Hematopoietic multipotent progenitor cell treated with erythropoietin and hydrocortisone succinate and interleukin-3 and kit ligand, for 15 days (in vitro differentiated cells): Measurements from ENCODE around the gene C11orf86.

Experiments used
- DNase-seq: peaks from one replicate; pipeline ENCODE4 v3.0.0-alpha.2; 2015; ENCODE audit warnings: low spot score

C11orf86 gene

GRCh38 chr11:67024966-67025365 is 49.9 kb downstream of the C11orf86 start:
- no peak for DNase-seq

- no peak for DNase-seq
Measured at GRCh38 chr11:67025750-67026149, 50.6 kb downstream of the C11orf86 start.
